GM21619 (cell line): ENCODE results near the gene FGGY.

Experiments used
- ATAC-seq: cut with Tn5 transposase; IDR thresholded peaks from one replicate; pipeline ENCODE4 v1.9.1; 2021; ENCODE audit not compliant: unreplicated experiment

FGGY gene

DNA sequence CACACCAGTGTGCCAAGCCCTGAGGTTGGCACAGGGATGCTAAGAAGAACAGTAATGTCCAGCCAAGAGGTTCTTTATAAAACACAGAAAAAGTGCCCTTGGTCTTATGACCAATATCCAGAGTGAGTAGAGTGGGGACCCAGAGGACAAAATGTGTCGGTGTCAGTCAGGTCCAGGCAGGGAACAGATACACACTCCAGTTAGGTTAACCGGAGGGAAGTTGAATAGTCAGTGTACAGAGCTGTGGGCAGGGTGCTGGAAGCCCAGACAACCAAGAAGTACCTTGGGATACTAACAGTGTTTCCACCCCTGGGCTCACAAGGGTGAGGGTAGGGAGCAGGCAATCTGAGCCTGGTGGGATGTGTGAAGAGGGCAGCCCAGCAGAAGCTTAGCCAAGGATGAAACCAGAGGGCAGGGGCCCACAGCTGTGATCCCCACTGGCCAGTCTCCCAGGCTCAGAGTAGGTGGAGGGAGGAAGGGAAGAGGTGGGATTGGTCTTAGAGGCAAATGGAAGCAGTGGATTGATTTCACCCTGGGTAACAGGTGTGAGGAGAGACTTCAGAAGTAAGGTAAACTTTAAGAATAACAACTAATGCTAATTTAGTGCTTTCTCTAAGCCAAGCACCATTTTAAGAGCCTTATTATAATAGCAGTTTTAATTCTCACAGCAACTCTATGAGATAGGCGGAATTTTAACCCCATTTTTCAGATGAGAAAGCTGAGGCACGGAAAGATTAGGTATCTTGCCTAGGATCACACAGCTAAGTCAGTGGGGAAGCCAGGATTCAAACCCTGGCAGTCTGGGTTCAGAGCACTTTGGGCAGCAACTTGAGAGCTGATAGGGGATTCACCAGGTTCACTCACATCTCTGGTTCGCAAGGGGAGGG lies 374.4 kb downstream of the FGGY start:
- ATAC-seq: no peak

GRCh38 chr1:59671953-59672305 lies 375.0 kb downstream of the FGGY start:
- no peak for ATAC-seq

- ATAC-seq: no peak
Observed at GRCh38 chr1:59672851-59673572, 376.1 kb downstream of the FGGY start.

DNA sequence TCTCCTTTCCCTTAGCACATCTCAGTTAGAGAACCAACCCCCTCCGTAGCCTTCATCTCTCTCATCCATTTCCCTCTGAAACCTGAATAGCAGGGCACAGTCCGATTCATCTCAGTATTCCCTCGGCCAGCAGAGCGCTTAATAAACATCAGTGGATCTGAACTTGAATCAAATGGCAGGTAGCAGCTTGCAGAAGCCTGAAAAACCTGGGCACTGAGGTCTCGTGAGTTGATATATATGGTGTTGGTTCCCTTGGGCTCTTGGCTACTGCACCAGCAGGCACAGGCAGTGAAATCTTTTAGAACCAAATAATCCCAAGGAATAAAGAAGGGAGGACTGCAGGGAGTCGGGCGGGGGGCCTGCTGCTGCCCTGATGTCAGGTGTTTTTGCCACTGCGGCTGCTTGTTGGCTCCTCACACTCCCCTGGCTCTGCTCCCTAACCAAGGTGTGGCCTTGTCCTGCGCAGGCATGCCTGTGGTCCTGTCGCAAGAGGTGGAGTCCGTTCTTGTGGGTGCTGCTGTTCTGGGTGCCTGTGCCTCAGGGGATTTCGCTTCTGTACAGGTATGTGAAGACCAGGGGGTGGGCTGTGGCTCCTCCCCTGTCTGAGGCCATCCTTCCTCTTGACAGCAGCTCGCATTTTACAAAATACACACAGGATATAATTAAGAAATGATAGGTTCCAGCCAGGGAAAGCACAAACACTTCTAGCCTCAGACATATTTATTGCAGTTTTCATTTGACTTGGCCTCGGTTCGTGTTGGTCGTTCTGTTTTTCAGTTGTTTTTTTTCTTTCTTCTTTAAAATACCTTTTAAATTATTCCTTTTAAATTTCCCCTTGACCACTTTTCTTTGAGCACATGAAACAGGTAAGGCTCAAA lies 376.9 kb downstream of the FGGY start:
- ATAC-seq: no peak

GRCh38 chr1:59674595-59674994 lies 377.7 kb downstream of the FGGY start:
- no peak for ATAC-seq

GRCh38 chr1:59675936-59676335 lies 379.0 kb downstream of the FGGY start:
- ATAC-seq: no peak

- no peak for ATAC-seq
Observed at GRCh38 chr1:59678040-59678439, 381.1 kb downstream of the FGGY start.

- ATAC-seq: no peak
Observed at GRCh38 chr1:59678493-59679228, 381.8 kb downstream of the FGGY start.

GRCh38 chr1:59680044-59680443 lies 383.1 kb downstream of the FGGY start:
- no peak for ATAC-seq

GRCh38 chr1:59682396-59683080 lies 385.6 kb downstream of the FGGY start:
- ATAC-seq: no peak

DNA sequence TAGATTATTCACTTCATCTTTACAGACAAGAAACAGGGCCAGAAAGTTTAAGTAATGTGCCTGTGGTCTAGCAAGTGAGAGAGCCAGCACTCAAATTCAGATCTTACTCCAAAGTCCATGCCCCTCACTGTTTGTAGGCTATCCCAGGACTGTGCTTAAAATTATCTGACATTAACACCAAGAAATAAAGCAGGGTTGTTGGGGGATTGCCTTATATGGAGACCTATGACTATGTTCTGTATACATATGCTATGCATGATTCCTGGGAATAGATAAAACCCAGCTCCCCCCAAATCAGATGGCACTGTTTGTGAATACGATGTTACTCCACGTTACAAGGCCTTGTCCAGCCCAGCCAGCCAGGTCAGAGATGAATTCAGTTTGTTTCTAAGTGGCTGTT lies 386.3 kb downstream of the FGGY start:
- no peak for ATAC-seq

- ATAC-seq: no peak
Observed at GRCh38 chr1:59684698-59685097, 387.8 kb downstream of the FGGY start.

GRCh38 chr1:59685101-59685500 lies 388.2 kb downstream of the FGGY start:
- no peak for ATAC-seq

GRCh38 chr1:59685666-59686065 lies 388.8 kb downstream of the FGGY start:
- no peak for ATAC-seq

DNA sequence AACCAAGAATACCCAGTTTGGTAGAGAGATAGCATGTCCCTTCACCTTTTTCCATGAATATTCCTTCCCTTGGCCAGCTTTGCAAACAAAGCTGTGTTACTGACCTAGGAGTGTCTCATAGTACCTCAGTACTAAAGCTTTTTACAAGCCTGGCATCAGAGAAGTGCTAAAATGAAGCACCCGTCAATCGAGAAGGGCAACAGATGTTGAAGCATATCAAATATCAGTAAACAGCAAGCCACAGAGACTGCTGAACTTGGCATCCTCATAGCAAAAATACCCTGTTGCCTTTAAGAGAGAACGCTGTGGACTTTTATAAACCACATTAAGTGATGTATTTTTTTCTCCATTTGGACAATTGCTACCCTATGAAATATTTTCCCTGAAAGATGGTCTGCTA lies 389.3 kb downstream of the FGGY start:
- no peak for ATAC-seq

DNA sequence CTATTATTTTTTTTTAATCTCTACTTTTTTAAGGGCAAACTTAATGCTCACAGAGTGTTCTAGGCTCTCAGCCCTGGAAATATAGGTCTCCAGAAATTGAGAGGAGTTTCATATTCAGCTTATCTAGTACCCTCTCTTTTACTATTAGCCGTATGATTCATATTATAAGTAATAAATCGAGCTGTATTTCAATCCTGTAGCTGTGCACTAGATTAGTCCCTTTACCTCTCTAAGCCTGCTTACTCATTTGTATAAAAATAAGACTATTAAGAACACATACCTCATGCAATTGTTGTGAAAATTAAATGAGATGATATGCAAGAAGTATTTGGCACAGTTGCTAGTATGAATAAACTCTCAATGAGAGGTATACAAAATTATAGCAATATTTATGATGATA lies 389.7 kb downstream of the FGGY start:
- ATAC-seq: no peak

DNA sequence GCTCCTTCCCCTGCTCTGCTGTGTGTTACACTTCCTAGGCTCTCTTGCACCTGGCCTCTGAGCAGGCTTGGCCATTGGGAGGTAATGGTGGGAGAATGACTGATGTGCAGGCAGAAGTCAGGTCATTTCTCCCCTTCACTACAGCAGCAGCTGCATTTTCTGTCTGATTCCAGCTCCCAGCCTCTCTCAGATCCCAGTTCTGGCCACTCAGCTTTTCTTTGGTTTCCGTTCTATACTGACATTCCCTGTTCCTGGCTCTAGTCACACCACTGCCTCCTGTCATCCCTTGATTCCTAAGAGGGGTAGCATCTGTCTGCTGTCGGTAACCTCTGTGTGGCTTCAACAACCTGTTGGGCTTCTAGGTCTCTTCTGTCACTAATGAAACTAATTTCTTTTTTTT lies 390.2 kb downstream of the FGGY start:
- no peak for ATAC-seq

- no peak for ATAC-seq
Observed at GRCh38 chr1:59688976-59689375, 392.1 kb downstream of the FGGY start.

DNA sequence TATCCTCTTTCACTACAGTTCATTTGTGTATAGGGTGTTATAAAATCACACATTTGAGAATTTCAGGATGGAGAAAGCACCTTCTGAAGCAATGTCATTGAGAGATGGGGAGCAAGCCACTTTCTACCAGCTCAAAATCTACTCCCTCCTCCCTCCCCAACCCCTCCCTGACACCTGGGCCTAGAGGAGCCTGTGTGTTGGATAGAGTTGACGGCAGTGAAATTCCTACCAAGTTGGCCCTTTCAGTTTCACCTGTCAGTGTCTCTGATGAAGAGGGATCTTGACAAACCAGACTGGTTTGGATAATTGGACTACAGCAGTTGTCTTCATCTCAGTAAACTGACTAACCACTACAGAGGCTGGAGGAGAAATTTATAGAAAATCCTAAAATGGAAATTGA lies 392.8 kb downstream of the FGGY start:
- ATAC-seq: no peak
